ENCODE results near the gene NKIRAS1. TPM values are rescaled to one million over a fixed set of nuclear protein-coding genes. Genes with fewer than 3 reads are reported as not detected.
A peak's percentile ranks its signal among the peaks of the same experiment; 100 is the strongest.

The NKIRAS1 gene
- total RNA-seq, 1 experiment from 2014 or later: 7.3 TPM

DNA sequence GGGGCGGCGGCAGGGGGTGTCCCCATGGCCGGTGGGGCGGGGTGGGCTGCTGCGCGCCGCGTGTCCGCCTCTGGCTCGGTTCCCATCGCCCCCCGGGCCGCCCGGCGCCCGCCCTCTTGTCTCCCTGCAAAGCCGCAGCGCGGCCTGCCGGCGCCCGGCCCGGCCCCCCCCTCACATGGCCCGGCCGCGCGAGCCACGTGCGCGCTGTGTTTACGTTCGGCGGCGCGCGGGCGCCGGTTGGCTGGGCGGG lies 28.8 kb upstream of the NKIRAS1 start (continued):
- TF ChIP-seq GRHL2 (CRISPR knock-in tag; IDR thresholded peaks at IDR 0.05; ENCODE audit: insufficient replicate concordance, severe bottlenecking): no peak
- TF ChIP-seq OVOL2 (CRISPR knock-in tag; IDR thresholded peaks at IDR 0.05; ENCODE audit: borderline replicate concordance): no peak

DNA sequence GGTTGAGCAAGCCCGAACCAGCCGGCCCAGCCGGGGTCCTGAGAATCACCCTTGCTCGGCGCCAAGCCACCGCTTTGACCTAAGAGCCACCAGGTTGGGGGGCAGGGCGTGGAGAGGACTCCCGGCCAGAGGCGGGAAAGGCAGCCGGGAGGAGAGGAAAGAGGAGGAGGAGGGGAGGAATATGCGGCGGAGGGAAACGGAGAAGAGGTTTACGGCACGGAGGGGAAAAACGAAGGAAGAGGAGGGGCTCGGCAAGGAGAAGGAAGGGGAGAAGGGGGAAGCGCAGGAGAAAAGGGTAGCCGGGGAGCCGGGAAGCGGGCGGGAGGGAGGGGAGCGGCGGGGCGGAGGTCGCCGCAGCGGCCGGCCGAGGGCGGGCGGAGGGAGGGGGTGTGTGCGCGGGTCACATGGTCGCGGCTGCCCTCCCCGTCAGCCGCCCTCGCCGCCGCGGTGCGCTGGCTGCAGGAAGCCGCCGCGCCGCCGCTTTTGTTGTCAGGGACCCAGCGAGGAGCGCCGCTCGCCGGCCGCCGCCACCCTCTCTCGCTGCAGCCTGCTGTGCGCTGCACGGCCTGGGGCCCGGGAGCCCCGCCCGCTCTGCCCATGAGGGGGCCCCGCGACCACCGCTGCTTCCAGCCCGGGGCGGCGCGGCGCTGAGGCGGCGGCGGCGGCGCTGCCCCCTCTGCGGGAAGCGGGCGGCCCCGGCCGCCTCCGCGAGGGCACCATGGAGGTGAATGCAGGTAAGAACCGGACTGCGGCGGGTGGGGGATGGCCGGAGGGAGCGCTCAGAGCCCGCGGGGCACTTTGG lies 28.3 kb upstream of the NKIRAS1 start, which contains the start of gene NR1D2:
NR1D2 (plus strand) TSS at position 426 of the 802 bp plus-strand sequence; CDS start at position 719, 293 bp downstream.
- TF ChIP-seq, protein P1, sequence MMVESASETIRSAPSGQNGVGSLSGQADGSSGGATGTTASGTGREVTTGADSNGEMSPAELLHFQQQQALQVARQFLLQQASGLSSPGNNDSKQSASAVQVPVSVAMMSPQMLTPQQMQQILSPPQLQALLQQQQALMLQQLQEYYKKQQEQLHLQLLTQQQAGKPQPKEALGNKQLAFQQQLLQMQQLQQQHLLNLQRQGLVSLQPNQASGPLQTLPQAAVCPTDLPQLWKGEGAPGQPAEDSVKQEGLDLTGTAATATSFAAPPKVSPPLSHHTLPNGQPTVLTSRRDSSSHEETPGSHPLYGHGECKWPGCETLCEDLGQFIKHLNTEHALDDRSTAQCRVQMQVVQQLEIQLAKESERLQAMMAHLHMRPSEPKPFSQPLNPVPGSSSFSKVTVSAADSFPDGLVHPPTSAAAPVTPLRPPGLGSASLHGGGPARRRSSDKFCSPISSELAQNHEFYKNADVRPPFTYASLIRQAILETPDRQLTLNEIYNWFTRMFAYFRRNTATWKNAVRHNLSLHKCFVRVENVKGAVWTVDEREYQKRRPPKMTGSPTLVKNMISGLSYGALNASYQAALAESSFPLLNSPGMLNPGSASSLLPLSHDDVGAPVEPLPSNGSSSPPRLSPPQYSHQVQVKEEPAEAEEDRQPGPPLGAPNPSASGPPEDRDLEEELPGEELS (CRISPR knock-in tag; IDR thresholded peaks at IDR 0.05): no peak
- TF ChIP-seq ZNF423 (CRISPR knock-in tag; IDR thresholded peaks at IDR 0.05) (peak; percentile 78), ZNF232 (CRISPR knock-in tag; IDR thresholded peaks at IDR 0.05) (0 out of 2 replicates have a peak, but pooled peaks have one; percentile 48), JAZF1 (CRISPR knock-in tag; IDR thresholded peaks at IDR 0.05) (no peak), KAT7 (CRISPR knock-in tag; IDR thresholded peaks at IDR 0.05; ENCODE audit: borderline replicate concordance) (no peak), TEAD4 (CRISPR knock-in tag; IDR thresholded peaks at IDR 0.05) (no peak), SP1 (CRISPR knock-in tag; conservative IDR thresholded peaks at IDR 0.05) (peak; percentile 51; the same call in 1 of the 2 replicates), MYBL2 (CRISPR knock-in tag; IDR thresholded peaks at IDR 0.05) (peak; percentile 14; the same call in 1 of the 2 replicates), ZNF396 (CRISPR knock-in tag; IDR thresholded peaks at IDR 0.05; ENCODE audit: borderline replicate concordance) (no peak)
- TF ChIP-seq, protein P2, sequence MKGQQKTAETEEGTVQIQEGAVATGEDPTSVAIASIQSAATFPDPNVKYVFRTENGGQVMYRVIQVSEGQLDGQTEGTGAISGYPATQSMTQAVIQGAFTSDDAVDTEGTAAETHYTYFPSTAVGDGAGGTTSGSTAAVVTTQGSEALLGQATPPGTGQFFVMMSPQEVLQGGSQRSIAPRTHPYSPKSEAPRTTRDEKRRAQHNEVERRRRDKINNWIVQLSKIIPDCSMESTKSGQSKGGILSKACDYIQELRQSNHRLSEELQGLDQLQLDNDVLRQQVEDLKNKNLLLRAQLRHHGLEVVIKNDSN (CRISPR knock-in tag; IDR thresholded peaks at IDR 0.05): peak; percentile 48; the same call in 1 of the 2 replicates
- TF ChIP-seq, protein P3, sequence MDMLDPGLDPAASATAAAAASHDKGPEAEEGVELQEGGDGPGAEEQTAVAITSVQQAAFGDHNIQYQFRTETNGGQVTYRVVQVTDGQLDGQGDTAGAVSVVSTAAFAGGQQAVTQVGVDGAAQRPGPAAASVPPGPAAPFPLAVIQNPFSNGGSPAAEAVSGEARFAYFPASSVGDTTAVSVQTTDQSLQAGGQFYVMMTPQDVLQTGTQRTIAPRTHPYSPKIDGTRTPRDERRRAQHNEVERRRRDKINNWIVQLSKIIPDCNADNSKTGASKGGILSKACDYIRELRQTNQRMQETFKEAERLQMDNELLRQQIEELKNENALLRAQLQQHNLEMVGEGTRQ (CRISPR knock-in tag; IDR thresholded peaks at IDR 0.05): peak; percentile 90
- TF ChIP-seq, protein P4, sequence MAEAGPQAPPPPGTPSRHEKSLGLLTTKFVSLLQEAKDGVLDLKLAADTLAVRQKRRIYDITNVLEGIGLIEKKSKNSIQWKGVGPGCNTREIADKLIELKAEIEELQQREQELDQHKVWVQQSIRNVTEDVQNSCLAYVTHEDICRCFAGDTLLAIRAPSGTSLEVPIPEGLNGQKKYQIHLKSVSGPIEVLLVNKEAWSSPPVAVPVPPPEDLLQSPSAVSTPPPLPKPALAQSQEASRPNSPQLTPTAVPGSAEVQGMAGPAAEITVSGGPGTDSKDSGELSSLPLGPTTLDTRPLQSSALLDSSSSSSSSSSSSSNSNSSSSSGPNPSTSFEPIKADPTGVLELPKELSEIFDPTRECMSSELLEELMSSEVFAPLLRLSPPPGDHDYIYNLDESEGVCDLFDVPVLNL (CRISPR knock-in tag; IDR thresholded peaks at IDR 0.05; ENCODE audit: borderline replicate concordance, low read depth): 0 out of 2 replicates have a peak, but pooled peaks have one; percentile 51
- TF ChIP-seq, protein P5, sequence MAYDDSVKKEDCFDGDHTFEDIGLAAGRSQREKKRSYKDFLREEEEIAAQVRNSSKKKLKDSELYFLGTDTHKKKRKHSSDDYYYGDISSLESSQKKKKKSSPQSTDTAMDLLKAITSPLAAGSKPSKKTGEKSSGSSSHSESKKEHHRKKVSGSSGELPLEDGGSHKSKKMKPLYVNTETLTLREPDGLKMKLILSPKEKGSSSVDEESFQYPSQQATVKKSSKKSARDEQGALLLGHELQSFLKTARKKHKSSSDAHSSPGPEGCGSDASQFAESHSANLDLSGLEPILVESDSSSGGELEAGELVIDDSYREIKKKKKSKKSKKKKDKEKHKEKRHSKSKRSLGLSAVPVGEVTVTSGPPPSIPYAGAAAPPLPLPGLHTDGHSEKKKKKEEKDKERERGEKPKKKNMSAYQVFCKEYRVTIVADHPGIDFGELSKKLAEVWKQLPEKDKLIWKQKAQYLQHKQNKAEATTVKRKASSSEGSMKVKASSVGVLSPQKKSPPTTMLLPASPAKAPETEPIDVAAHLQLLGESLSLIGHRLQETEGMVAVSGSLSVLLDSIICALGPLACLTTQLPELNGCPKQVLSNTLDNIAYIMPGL (CRISPR knock-in tag; IDR thresholded peaks at IDR 0.05): no peak
- Mint-ChIP-seq H3K9me3 (no peaks in the 10 kb centered on the region), H3K4me1 (peaks cover 35% of the 10 kb centered on the region), H3K4me3 (peak within 1 kb of the TSS; percentile 89), H3K36me3 (0 out of 2 replicates have a peak, but pooled peaks cover 5% of the 10 kb centered on the region), H3K27me3 (ENCODE audit: low read depth) (peaks cover 16% of the 10 kb centered on the region), H3K27ac (peak within 1 kb of the TSS; percentile 96)
- ChIA-PET CTCF (no interaction called here), POLR2A (interaction anchor here (1.9 kb wide), 1 partner anchor 28 kb away, joined by 11 read pairs; the partner anchor contains the start of genes NKIRAS1 and RPL15)
- DNase-seq (ENCODE audit: low spot score) (peak; percentile 83), ATAC-seq (peak; percentile 52)

All from WTC11 (cell line).